WI38 (cell line): ENCODE data around the gene SPAG9.

ENCODE experiments used
- H3K4me3 ChIP-seq: 2 replicates; pipeline ENCODE4 v1.5.1; 2011; ENCODE audit warnings: low read depth, mild to moderate bottlenecking, control low read depth, low read length
- TF ChIP-seq, protein P1 (sequence below): IDR thresholded peaks from 2 replicates; pipeline ENCODE4 v1.5.1; 2012; ENCODE audit warnings: low read depth, mild to moderate bottlenecking, control low read depth, low read length

The SPAG9 gene

DNA sequence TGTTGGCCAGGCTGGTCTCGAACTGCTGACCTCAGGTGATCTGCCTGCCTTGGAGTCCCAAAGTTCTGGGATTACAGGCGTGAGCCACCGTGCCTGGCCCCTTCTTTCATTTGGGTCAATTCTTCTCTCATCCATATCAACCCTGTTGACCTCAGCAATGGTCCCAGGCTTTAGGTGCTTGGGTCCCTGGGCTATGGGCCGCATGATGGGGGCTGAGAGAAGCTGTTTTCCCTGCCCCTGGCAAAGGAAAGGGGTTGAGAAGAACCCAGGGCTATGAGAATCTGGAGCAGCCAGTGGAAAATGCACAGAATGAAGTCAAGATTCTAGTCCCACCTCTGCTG is 164.3 kb downstream of the SPAG9 start:
- no peak overlapping the region for H3K4me3 ChIP-seq
- TF ChIP-seq, protein P1, sequence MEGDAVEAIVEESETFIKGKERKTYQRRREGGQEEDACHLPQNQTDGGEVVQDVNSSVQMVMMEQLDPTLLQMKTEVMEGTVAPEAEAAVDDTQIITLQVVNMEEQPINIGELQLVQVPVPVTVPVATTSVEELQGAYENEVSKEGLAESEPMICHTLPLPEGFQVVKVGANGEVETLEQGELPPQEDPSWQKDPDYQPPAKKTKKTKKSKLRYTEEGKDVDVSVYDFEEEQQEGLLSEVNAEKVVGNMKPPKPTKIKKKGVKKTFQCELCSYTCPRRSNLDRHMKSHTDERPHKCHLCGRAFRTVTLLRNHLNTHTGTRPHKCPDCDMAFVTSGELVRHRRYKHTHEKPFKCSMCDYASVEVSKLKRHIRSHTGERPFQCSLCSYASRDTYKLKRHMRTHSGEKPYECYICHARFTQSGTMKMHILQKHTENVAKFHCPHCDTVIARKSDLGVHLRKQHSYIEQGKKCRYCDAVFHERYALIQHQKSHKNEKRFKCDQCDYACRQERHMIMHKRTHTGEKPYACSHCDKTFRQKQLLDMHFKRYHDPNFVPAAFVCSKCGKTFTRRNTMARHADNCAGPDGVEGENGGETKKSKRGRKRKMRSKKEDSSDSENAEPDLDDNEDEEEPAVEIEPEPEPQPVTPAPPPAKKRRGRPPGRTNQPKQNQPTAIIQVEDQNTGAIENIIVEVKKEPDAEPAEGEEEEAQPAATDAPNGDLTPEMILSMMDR = no peak

DNA sequence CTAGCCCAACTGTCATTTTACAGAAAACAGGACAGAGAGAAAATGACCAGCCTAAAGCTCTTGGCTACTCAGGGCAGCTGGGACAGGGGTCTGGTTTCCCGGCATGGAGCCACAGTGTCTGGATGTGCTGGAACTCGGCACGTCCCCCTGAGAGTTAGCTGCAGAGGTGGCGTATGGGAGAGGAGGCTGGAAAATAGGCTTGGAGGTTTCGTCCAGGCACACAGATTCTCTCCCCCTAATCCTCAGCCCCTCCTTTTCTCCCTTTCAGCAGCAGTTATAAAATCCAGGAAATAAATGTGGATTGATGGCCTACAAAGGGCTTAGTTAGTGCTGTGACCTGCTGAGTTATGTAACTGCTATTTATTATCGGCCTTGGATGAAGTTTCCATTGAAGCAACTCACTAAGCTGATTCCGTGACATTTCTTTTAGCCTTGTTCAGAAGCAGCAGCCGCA is 165.0 kb downstream of the SPAG9 start:
- TF ChIP-seq, protein P1 = no peak
- H3K4me3 ChIP-seq = no peak overlapping the region

DNA sequence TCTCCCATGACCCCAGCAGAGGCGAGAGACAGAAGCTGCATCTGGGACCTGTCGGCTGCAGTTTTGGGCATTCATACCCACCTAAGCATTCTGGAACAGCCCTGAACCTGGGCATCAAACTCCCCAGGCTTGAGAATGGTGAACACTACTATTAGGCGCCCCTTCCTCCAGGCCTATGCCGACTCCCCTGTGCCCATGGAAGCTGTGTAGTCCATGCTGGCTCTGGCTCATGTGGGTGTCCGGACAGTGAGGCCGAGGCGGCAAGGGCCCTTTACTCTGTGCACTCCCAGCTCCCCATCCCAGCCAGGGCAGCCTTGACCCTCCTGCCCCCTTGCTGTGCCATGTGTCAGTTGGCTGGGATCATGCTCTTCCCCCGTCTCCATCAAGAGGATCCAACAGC is 165.5 kb downstream of the SPAG9 start:
- no peak overlapping the region for H3K4me3 ChIP-seq
- TF ChIP-seq, protein P1 = no peak

DNA sequence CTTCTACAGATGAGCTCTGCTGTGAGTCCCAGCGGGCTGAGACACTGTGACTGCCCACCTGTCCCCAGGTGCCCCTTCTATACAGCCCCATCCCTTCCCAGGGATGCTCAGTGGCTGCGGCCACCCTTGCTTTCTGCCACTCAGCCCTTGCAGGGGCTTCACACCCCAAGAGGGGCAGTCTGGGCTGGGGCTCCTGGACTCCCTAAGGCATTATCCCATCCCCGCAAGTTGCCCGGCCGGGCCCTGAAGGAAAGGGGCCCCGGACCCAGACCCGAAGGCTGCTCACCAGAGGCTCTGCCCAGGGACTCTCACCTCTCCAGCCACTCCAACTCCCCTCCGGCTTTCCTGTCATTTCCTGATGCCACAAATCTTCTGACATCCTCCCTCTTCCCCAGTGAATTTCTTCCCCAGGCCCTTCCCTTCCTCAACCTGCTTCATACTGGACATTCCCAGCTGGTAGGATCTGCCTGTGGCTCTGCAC is 166.0 kb downstream of the SPAG9 start:
- no peak overlapping the region for H3K4me3 ChIP-seq
- TF ChIP-seq, protein P1 = no peak

DNA sequence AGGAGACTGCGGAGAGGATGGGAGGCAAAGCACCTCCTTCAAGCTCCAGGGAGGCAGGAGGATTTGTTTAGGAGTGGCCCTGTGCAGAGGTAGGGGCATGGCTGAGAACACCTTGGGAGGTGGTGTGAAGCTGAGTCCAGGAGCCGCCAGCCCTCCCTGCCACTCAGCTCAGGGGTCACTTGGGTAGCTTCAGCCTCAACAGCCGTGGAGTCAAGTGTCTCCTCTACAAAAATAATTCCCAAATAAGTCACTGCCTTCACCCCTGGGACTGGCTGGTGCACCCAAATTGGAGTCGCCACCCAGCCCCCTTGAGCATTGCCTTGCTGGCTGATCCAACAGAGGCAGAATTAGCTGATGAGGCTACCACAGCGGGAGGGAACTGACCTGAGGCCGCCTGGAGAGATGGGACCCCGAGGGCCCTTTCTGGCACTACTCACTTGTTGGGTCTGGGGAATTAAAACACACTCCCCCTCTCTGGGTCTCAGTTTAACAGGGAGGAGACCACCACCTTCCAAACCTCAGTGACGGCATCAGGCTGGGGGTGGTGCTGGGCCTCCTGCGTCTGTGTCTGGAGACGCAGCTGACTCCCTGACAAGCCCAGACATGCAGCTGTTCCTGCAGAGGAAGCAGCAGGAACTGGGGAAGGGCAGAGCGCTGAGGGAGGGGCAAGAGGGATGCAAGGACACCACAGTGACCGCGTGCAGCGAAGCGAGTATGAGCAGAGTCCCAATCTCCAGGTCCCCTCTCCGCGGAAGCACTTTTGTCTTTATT is 166.7 kb downstream of the SPAG9 start:
- TF ChIP-seq, protein P1 = no peak

DNA sequence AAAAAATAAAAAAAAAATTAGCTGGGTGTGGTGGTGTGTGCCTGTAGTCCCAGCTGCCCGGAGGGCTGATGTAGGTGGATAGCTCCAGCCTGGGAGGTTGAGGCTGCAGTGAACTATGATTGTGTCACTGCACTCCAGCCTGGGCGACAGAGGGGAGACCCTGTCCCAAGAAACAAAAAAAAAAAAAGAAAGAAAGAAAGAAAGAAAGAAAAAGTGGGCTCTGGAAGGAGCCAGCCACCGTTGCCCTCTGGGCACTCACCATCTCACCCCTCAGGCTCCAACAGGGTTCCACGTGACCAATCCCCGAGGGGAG is 167.2 kb downstream of the SPAG9 start:
- H3K4me3 ChIP-seq = no peak overlapping the region
- TF ChIP-seq, protein P1 = no peak

More for the DNA sequence above, 166.7 kb downstream of the SPAG9 start:
- H3K4me3 ChIP-seq = no peak overlapping the region

DNA sequence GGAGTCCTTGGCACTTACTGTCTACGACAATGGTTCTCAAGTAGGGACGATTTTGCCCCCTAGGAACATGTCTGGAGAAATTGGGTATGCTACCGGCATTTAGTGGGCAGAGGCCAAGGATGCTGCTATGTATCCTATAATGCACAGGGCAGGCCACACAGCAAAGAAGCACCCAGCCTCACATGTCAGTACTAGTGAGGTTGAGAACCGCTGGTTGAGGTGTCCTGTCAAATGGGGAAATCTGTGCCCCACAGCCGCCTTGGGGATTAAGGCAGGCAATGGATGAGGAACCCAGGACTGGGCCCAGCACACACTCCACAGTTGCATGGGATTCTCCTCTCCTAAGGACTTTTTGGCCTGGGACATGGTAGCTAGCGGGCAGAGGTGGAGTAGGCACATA is 167.8 kb downstream of the SPAG9 start:
- TF ChIP-seq, protein P1 = no peak
- H3K4me3 ChIP-seq = no peak overlapping the region
